OCI-LY3 (cell line): Measurements from ENCODE around the gene PPP1R1C.

ENCODE experiments used
- EZH2phosphoT487 ChIP-seq: fragments of 200-600 bp; shearing (Covaris generic); IDR thresholded peaks from 2 replicates; pipeline ENCODE4 v1.6.1; 2018; ENCODE audit warnings: antibody characterized with exemption, mixed run types, low read depth
- TF ChIP-seq, protein P1 (sequence below): fragments of 200-600, 300-600 bp; sonication (generic); IDR thresholded peaks from 2 replicates; pipeline ENCODE4 v1.5.1; 2014; ENCODE audit warnings: antibody characterized with exemption, low read length, low read depth

DNA sequence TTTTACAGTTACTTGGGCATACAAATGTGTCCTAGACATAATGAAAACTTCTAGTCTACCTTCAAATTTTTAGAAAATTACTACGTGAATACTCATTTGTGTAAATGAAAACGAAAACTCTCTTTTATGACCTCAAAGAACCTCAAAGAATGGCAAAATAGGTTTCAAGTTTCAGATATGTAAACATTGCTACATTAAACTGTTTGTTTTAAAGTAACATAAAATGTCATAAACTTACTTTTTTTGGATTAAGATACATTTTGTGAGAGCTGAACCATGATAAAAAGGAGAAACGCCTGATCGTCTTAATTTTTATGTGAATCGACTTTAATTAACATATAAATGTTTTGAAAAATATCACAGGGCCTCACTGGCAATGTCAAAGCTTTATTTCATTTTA lies 91.4 kb downstream of the PPP1R1C start:
- TF ChIP-seq, protein P1, sequence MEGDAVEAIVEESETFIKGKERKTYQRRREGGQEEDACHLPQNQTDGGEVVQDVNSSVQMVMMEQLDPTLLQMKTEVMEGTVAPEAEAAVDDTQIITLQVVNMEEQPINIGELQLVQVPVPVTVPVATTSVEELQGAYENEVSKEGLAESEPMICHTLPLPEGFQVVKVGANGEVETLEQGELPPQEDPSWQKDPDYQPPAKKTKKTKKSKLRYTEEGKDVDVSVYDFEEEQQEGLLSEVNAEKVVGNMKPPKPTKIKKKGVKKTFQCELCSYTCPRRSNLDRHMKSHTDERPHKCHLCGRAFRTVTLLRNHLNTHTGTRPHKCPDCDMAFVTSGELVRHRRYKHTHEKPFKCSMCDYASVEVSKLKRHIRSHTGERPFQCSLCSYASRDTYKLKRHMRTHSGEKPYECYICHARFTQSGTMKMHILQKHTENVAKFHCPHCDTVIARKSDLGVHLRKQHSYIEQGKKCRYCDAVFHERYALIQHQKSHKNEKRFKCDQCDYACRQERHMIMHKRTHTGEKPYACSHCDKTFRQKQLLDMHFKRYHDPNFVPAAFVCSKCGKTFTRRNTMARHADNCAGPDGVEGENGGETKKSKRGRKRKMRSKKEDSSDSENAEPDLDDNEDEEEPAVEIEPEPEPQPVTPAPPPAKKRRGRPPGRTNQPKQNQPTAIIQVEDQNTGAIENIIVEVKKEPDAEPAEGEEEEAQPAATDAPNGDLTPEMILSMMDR, result no peak
- no peak for TF ChIP-seq EZH2phosphoT487
